ENCODE results near the gene ADIPOQ. TPM values are rescaled to one million over a fixed set of nuclear protein-coding genes. Genes with fewer than 3 reads are reported as not detected.
"Not testable (repeated sequence)": the region's sequence is repeated elsewhere in the genome, so short reads cannot be mapped to it uniquely, and the experiment has no call there.

The ADIPOQ gene
- total RNA-seq, 1 donor from 2014 or later = 3.9 TPM

GRCh38 chr3:186902154-186902553 is 59.6 kb downstream of the ADIPOQ start:
- no peak for DNase-seq (ENCODE audit: low spot score)

DNA sequence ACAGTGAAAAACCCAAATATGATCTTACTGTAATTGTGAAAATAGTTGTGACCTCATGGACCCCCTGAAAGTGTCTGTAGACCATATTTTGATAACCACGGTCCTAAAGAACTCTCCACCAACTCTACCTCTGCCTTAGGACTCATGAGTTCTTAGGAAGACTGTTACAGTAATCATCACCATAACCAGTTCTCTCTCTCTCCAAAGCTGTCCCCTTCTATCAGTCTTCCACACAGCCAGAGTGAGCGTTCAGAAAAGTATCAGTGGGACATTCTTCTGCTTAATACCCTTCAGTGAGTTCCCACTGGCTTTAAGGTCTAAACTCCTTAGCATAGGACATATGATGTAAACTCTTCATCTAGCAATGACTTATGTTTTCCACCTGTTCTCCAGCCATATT is 60.2 kb downstream of the ADIPOQ start:
- DNase-seq (ENCODE audit: low spot score) = no peak

DNA sequence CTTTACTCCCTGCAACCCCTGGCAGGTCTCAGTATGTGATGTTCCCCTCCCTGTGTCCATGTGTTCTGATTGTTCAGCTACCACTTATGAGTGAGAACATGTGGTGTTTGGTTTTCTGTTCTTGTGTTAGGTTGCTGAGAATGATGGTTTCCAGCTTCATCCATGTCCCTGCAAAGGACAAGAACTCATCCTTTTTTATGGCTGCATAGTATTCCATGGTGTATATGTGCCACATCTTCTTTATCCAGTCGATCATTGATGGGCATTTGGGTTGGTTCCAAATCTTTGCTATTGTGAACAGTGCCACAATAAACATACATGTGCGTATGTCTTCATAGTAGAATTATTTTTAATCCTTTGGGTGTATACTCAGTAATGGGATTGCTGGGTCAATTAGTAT is 61.2 kb downstream of the ADIPOQ start:
- not testable (repeated sequence) for DNase-seq (ENCODE audit: low spot score)

DNA sequence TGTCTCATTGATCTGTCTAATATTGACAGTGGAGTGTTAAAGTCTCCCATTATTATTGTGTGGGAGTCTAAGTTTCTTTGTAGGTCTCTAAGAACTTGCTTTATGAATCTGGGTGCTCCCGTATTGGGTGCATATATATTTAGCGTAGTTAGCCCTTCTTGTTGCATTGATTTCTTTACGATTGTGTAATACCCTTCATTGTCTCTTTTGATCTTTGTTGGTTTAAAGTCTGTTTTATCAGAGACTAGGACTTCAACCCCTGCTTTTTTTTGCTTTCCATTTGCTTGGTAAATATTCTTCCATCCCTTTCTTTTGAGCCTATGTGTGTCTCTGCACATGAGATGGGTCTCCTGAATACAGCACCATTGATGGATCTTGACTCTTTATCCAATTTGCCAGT is 64.6 kb downstream of the ADIPOQ start:
- not testable (repeated sequence) for DNase-seq (ENCODE audit: low spot score)

Other genes with a start within 250 kb of the ADIPOQ start
- not detected for gene AHSG, start 229.7 kb upstream of the ADIPOQ start, total RNA-seq (ENCODE audit: insufficient read depth, low replicate concordance)
- 1.2 TPM for gene FETUB, start 202.3 kb upstream of the ADIPOQ start, total RNA-seq (ENCODE audit: insufficient read depth, low replicate concordance)
- gene HRG, start 176.7 kb upstream of the ADIPOQ start, total RNA-seq (ENCODE audit: insufficient read depth, low replicate concordance) = 1.9 TPM
- 1.4 TPM for gene KNG1, start 125.4 kb upstream of the ADIPOQ start, total RNA-seq (ENCODE audit: insufficient read depth, low replicate concordance)
- 664 TPM for gene EIF4A2, start 59.1 kb upstream of the ADIPOQ start, total RNA-seq (ENCODE audit: insufficient read depth, low replicate concordance)
- 23.8 TPM for gene RFC4, start 36.2 kb upstream of the ADIPOQ start, total RNA-seq (ENCODE audit: insufficient read depth, low replicate concordance)
- 44.1 TPM for gene ST6GAL1, start 87.8 kb downstream of the ADIPOQ start, total RNA-seq (ENCODE audit: insufficient read depth, low replicate concordance)

Data from umbilical cord (tissue), 2 donors.